Transverse colon (tissue), 4 donors: ENCODE measurements around the gene KLF5. TPM values are rescaled to one million over a fixed set of nuclear protein-coding genes. Genes with fewer than 3 reads are reported as not detected.

Experiments
- DNase-seq: peaks from one replicate; pipeline ENCODE4 v3.0.0-alpha.2; 2019
- H3K27ac ChIP-seq, 4 donors: fragments of 200-600 bp; sonication (generic); 2 replicates each; pipeline ENCODE4 v1.5.1; 2016 to 2018; ENCODE audit warnings: inconsistent platforms in 4 of 4
- H3K27me3 ChIP-seq: fragments of 200-600 bp; sonication (generic); 2 replicates; pipeline ENCODE4 v1.5.1; 2017; ENCODE audit warnings: inconsistent platforms
- H3K36me3 ChIP-seq, 4 donors: fragments of 200-600 bp; sonication (generic); 2 replicates each; pipeline ENCODE4 v1.5.1; 2017 to 2019; ENCODE audit warnings: inconsistent platforms in 4 of 4
- H3K4me1 ChIP-seq, 4 donors: fragments of 200-600 bp; sonication (generic); 2 replicates each; pipeline ENCODE4 v1.5.1; 2017 to 2020; ENCODE audit warnings: inconsistent platforms in 4 of 4
- H3K4me3 ChIP-seq, 4 donors: fragments of 200-600 bp; sonication (generic); 1 replicate in 1 of 4; 2 replicates in 3 of 4; pipeline versions ENCODE4 v1.5.1 to v1.6.1; 2017 to 2019; ENCODE audit warnings: inconsistent platforms in 4 of 4
- H3K9me3 ChIP-seq, 2 donors: fragments of 200-600 bp; sonication (generic); 2 replicates each; pipeline ENCODE4 v1.5.1; 2017 to 2019; ENCODE audit warnings: inconsistent platforms in 2 of 2
- EP300 ChIP-seq: sonication (generic); formaldehyde crosslinking; IDR thresholded peaks from one replicate; pipeline ENCODE4 v1.6.1; 2017; ENCODE audit warnings: antibody characterized with exemption, low read depth
- POLR2A ChIP-seq: fragments of 450-650 bp; IDR thresholded peaks from one replicate; pipeline ENCODE4 v1.6.1; 2016; ENCODE audit warnings: antibody characterized with exemption, mild to moderate bottlenecking, moderate library complexity
- POLR2AphosphoS5 ChIP-seq, 3 donors: sonication (generic); formaldehyde crosslinking; IDR thresholded peaks; one replicate each; pipeline ENCODE4 v1.6.1; 2016; ENCODE audit warnings: antibody characterized with exemption in 3 of 3
- WGBS, 2 donors: methylation state at CpG; one replicate each; pipeline ENCODE4 v1.1.5; 2018; ENCODE audit warnings: low coverage in 1 of 2; 5-methylcytosine and 5-hydroxymethylcytosine counted together
- in situ Hi-C, 4 donors: fragments of 200-750 bp; cut with MboI; loops; one replicate each; pipeline versions ENCODE4 v1.15.0 to v1.15.1; 2017; ENCODE audit warnings: low sequenced_read_pairs in 3 of 4, low pct_ligation_motif_present in 1 of 4, low pct_unique_long_range_greater_than_20kb in 1 of 4
- intact Hi-C: fragments of 100-400 bp; cut with DNase I; formaldehyde crosslinking; loops from one replicate; pipeline ENCODE4 v1.15.1; 2023; ENCODE audit warnings: low total_unique reads
- total RNA-seq, 4 donors: library from RNA; depleted of rRNA; stranded (reverse); fragments of >200 nt; gene quantifications; one replicate each; pipeline ENCODE4 v1.1.0, GENCODE V29; 2016
- TF ChIP-seq, protein P1 (sequence below), 5 experiments: fragments of 200-600 bp in 3 of 5; fragments of 450-650 bp in 2 of 5; sonication (generic) in 3 of 5; IDR thresholded peaks; 1 replicate in 2 of 5; 2 replicates in 3 of 5; pipeline ENCODE4 v1.5.1; 2016 to 2017; ENCODE audit warnings: antibody characterized with exemption in 5 of 5, inconsistent platforms in 3 of 5, mild to moderate bottlenecking in 2 of 5, moderate library complexity in 1 of 5

Gene KLF5
- total RNA-seq, 4 donors from 2014 or later = 192 to 334 (median 270) TPM

- in situ Hi-C loops = no loop called here
- intact Hi-C loops = no loop called here
- Histone ChIP-seq H3K4me1 (peaks cover 4 to 16% (median 8%) of the 10 kb centered on the region in 4 donors), H3K27me3 (no peaks in the 10 kb centered on the region), H3K36me3 (no peaks in the 10 kb centered on the region), H3K4me3 (no peak overlapping the region), H3K27ac (no peak overlapping the region), H3K9me3 (no peaks in the 10 kb centered on the region)
- DNase-seq = no peak
- TF ChIP-seq POLR2AphosphoS5 (IDR thresholded peaks at IDR 0.05) (no peak), POLR2A (no peak), EP300 (no peak)
- TF ChIP-seq, protein P1, sequence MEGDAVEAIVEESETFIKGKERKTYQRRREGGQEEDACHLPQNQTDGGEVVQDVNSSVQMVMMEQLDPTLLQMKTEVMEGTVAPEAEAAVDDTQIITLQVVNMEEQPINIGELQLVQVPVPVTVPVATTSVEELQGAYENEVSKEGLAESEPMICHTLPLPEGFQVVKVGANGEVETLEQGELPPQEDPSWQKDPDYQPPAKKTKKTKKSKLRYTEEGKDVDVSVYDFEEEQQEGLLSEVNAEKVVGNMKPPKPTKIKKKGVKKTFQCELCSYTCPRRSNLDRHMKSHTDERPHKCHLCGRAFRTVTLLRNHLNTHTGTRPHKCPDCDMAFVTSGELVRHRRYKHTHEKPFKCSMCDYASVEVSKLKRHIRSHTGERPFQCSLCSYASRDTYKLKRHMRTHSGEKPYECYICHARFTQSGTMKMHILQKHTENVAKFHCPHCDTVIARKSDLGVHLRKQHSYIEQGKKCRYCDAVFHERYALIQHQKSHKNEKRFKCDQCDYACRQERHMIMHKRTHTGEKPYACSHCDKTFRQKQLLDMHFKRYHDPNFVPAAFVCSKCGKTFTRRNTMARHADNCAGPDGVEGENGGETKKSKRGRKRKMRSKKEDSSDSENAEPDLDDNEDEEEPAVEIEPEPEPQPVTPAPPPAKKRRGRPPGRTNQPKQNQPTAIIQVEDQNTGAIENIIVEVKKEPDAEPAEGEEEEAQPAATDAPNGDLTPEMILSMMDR (IDR thresholded peaks at IDR 0.05) = no peak
These were observed 20.7 kb upstream of the KLF5 start for GRCh38 chr13:73038064-73038463.

GRCh38 chr13:73039201-73040108, 19.4 kb upstream of the KLF5 start:
- intact Hi-C loops (no loop called here), in situ Hi-C loops (no loop called here)
- Histone ChIP-seq H3K36me3 (no peaks in the 10 kb centered on the region), H3K27me3 (no peaks in the 10 kb centered on the region), H3K27ac (peak overlapping the region; percentile 44 to 79 (median 60)), H3K4me3 (no peak overlapping the region), H3K9me3 (no peaks in the 10 kb centered on the region), H3K4me1 (peaks cover 5 to 24% (median 10%) of the 10 kb centered on the region in 4 donors)
- no peak for DNase-seq
- 67 to 86% methylated on average over 1 to 2 of the region's 2 CpGs for WGBS, 2 donors
- TF ChIP-seq, protein P1 (IDR thresholded peaks at IDR 0.05) = no peak
- TF ChIP-seq POLR2A (no peak), EP300 (no peak), POLR2AphosphoS5 (IDR thresholded peaks at IDR 0.05) (no peak)

DNA sequence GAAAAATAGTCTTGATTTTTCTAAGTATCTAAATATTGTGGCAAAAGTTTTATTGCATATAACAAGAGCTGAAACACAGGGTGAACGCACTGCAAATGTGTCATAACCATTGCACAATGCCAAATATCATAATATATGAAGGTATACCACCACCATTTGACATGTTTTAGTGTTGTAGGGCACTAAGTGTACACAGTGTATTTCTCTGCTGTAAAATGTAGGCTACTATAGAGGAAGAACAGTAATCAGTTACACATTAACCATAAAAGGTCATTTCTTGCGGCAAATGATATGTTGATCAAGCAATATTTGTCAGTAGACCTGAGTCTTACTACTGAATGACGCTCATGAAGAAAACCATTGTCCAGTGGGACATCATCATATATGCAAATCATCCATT, 18.3 kb upstream of the KLF5 start:
- DNase-seq = no peak
- 43 to 47% methylated on average over 3 of the region's 3 CpGs for WGBS, 2 donors
- Histone ChIP-seq H3K9me3 (no peaks in the 10 kb centered on the region), H3K4me1 (peaks cover 5 to 27% (median 13%) of the 10 kb centered on the region in 4 donors), H3K27ac (peak overlapping the region; percentile 71 to 80 (median 79)), H3K36me3 (no peaks in the 10 kb centered on the region), H3K27me3 (no peaks in the 10 kb centered on the region), H3K4me3 (no peak overlapping the region)
- TF ChIP-seq, protein P1 (IDR thresholded peaks at IDR 0.05) = no peak
- peak in 2 of 3 donors; percentile 38 to 56 for TF ChIP-seq POLR2AphosphoS5 (IDR thresholded peaks at IDR 0.05)
- intact Hi-C loops = no loop called here
- in situ Hi-C loops = no loop called here

DNA sequence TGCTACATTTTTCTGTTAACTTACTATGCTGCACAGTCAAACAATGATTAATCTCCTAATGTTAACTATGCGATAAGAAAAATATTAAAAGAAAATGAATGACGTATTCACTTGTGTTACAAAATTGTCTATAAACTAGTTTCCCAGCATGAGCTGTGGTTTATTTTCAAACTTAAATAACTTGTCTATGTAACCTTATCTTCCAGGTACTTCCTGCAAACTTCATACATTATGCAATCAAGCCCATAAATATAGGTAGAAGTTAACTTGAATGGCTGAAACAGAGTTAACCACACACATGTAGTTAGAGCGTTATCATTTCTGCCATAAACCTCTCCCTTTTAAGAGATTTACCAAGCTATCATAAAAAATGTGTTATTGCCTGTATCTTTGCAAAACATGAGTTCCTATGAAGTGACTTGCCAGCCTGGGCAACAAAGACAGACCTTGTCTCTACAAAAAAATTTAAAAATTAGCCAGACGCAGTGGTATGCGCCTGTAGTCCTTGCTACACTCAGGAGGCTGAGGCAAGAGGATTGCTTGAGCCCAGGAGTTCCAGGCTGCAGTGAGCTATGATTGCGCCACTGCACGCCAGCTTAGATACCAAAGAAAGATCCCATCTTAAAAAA, 17.7 kb upstream of the KLF5 start:
- peaks cover 5 to 27% (median 13%) of the 10 kb centered on the region in 4 donors for H3K4me1 ChIP-seq
- H3K4me3 ChIP-seq = no peak overlapping the region
- peak; percentile 63 for DNase-seq
- TF ChIP-seq POLR2AphosphoS5 (IDR thresholded peaks at IDR 0.05) (peak in 2 of 3 donors; percentile 45 to 57), EP300 (peak; percentile 40), POLR2A (no peak)
- TF ChIP-seq, protein P1 (IDR thresholded peaks at IDR 0.05) = no peak
- in situ Hi-C loops (no loop called here), intact Hi-C loops (no loop called here)
- no peaks in the 10 kb centered on the region for H3K27me3 ChIP-seq
- no peaks in the 10 kb centered on the region for H3K9me3 ChIP-seq
- WGBS, 2 donors = 40 to 59% methylated on average over 3 to 7 of the region's 7 CpGs
- H3K27ac ChIP-seq = peak overlapping the region; percentile 67 to 80 (median 79)
- no peaks in the 10 kb centered on the region for H3K36me3 ChIP-seq
